HepG2 (cell line): ENCODE data around the gene NINL. TPM values are rescaled to one million over a fixed set of nuclear protein-coding genes. Genes with fewer than 3 reads are reported as not detected.

Source experiments
- ATF5 ChIP-seq: sonication (generic); formaldehyde crosslinking; IDR thresholded peaks from 2 replicates; pipeline ENCODE4 v1.4.0; 2020; ENCODE audit warnings: mild to moderate bottlenecking, low read depth, missing genetic modification reagents
- FLYWCH1 ChIP-seq: sonication (generic); formaldehyde crosslinking; IDR thresholded peaks from 2 replicates; pipeline ENCODE4 v1.8.1; 2023; ENCODE audit warnings: mild to moderate bottlenecking, missing genetic modification reagents
- FOXA1 ChIP-seq, 2 experiments: fragments of 450-650 bp in 1 of 2; sonication (generic) in 1 of 2; formaldehyde crosslinking in 1 of 2; IDR thresholded peaks; 2 replicates each; pipeline versions ENCODE4 v1.4.0 to v1.6.1; 2016 to 2020; ENCODE audit warnings: missing genetic modification reagents in 1 of 2
- GABPA ChIP-seq, 2 experiments: IDR thresholded peaks; 2 replicates each; pipeline ENCODE4 v1.6.1; 2011 to 2016; ENCODE audit warnings: low read depth in 2 of 2, low read length in 1 of 2, missing biosample characterization in 1 of 2, missing genetic modification characterization in 1 of 2
- IRF2 ChIP-seq: IDR thresholded peaks from 2 replicates; pipeline ENCODE4 v1.6.1; 2018; ENCODE audit warnings: missing genetic modification reagents, missing compliant biosample characterization
- JUN ChIP-seq: sonication (generic); formaldehyde crosslinking; IDR thresholded peaks from 2 replicates; pipeline ENCODE4 v1.4.0; 2020; ENCODE audit warnings: mild to moderate bottlenecking, missing genetic modification reagents
- JUNB ChIP-seq: sonication (generic); formaldehyde crosslinking; IDR thresholded peaks from 2 replicates; pipeline ENCODE4 v1.8.0; 2022; ENCODE audit warnings: missing genetic modification reagents, mild to moderate bottlenecking, borderline replicate concordance
- KLF11 ChIP-seq: IDR thresholded peaks from 2 replicates; pipeline ENCODE4 v1.6.1; 2016; ENCODE audit warnings: missing compliant biosample characterization
- KMT2A ChIP-seq: sonication (generic); formaldehyde crosslinking; IDR thresholded peaks from 2 replicates; pipeline ENCODE4 v1.4.0; 2020; ENCODE audit warnings: missing genetic modification reagents
- MTERF4 ChIP-seq: sonication (generic); formaldehyde crosslinking; IDR thresholded peaks from 2 replicates; pipeline ENCODE4 v1.8.0; 2023; ENCODE audit warnings: mild to moderate bottlenecking, missing genetic modification reagents
- MTF2 ChIP-seq: sonication (generic); formaldehyde crosslinking; IDR thresholded peaks from 2 replicates; pipeline ENCODE4 v1.5.0; 2020; ENCODE audit warnings: missing genetic modification reagents, borderline replicate concordance
- NR2F6 ChIP-seq, 2 experiments: IDR thresholded peaks; 2 replicates each; pipeline ENCODE4 v1.6.1; 2016; ENCODE audit warnings: antibody characterized with exemption in 1 of 2, mild to moderate bottlenecking in 1 of 2
- RFX1 ChIP-seq: fragments of 450-650 bp; IDR thresholded peaks from 2 replicates; pipeline ENCODE4 v1.6.1; 2017
- SATB2 ChIP-seq: sonication (generic); formaldehyde crosslinking; IDR thresholded peaks from 2 replicates; pipeline ENCODE4 v1.5.0; 2020; ENCODE audit warnings: missing genetic modification reagents
- SMYD3 ChIP-seq: sonication (generic); formaldehyde crosslinking; IDR thresholded peaks from 2 replicates; pipeline ENCODE4 v1.8.1; 2023; ENCODE audit warnings: mild to moderate bottlenecking, missing genetic modification reagents
- TAF15 ChIP-seq: fragments of 200-400 bp; formaldehyde crosslinking; IDR thresholded peaks from one replicate; pipeline ENCODE4 v1.6.1; 2018; ENCODE audit warnings: mild to moderate bottlenecking, low read depth, low read length; ENCODE audit not compliant: poor library complexity, severe bottlenecking
- TP53 ChIP-seq: sonication (generic); formaldehyde crosslinking; conservative IDR thresholded peaks from 2 replicates; pipeline ENCODE4 v1.4.0; 2020; ENCODE audit warnings: missing genetic modification reagents
- U2AF1 ChIP-seq: fragments of 200-400 bp; formaldehyde crosslinking; optimal IDR thresholded peaks from 2 replicates; pipeline ENCODE3; 2017; ENCODE audit warnings: mild to moderate bottlenecking, low read depth, low read length
- XRCC5 ChIP-seq: fragments of 200-400 bp; formaldehyde crosslinking; optimal IDR thresholded peaks from 2 replicates; pipeline ENCODE3; 2017; ENCODE audit warnings: mild to moderate bottlenecking, low read length
- ZBTB21 ChIP-seq: sonication (generic); formaldehyde crosslinking; IDR thresholded peaks from 2 replicates; pipeline ENCODE4 v1.4.0; 2020; ENCODE audit warnings: missing genetic modification reagents
- ZBTB38 ChIP-seq: sonication (generic); formaldehyde crosslinking; IDR thresholded peaks from 2 replicates; pipeline ENCODE4 v1.5.1; 2020; ENCODE audit warnings: mild to moderate bottlenecking, missing genetic modification reagents
- ZFP41 ChIP-seq: sonication (generic); formaldehyde crosslinking; IDR thresholded peaks from 2 replicates; pipeline ENCODE4 v1.4.0; 2020; ENCODE audit warnings: mild to moderate bottlenecking, missing genetic modification reagents, borderline replicate concordance
- ZGPAT ChIP-seq: IDR thresholded peaks from 2 replicates; pipeline ENCODE4 v1.6.1; 2016; ENCODE audit warnings: mild to moderate bottlenecking
- ZNF317 ChIP-seq: sonication (generic); formaldehyde crosslinking; IDR thresholded peaks from 2 replicates; pipeline ENCODE4 v1.5.0; 2020; ENCODE audit warnings: mild to moderate bottlenecking, missing genetic modification reagents
- ZNF563 ChIP-seq: sonication (generic); formaldehyde crosslinking; IDR thresholded peaks from 2 replicates; pipeline ENCODE4 v1.8.0; 2022; ENCODE audit warnings: mild to moderate bottlenecking, moderate library complexity, missing genetic modification reagents
- ZNF567 ChIP-seq: sonication (generic); formaldehyde crosslinking; IDR thresholded peaks from 2 replicates; pipeline ENCODE4 v1.8.1; 2023; ENCODE audit warnings: mild to moderate bottlenecking, missing genetic modification reagents, borderline replicate concordance
- ZNF572 ChIP-seq: sonication (generic); formaldehyde crosslinking; IDR thresholded peaks from 2 replicates; pipeline ENCODE4 v1.5.1; 2020; ENCODE audit warnings: mild to moderate bottlenecking, missing genetic modification reagents
- ZNF576 ChIP-seq: sonication (generic); formaldehyde crosslinking; IDR thresholded peaks from 2 replicates; pipeline ENCODE4 v1.4.0; 2020; ENCODE audit warnings: mild to moderate bottlenecking, missing genetic modification reagents
- ZNF589 ChIP-seq: sonication (generic); formaldehyde crosslinking; conservative IDR thresholded peaks from 2 replicates; pipeline ENCODE4 v1.8.0; 2022; ENCODE audit warnings: mild to moderate bottlenecking, moderate library complexity, missing genetic modification reagents
- ZNF678 ChIP-seq: sonication (generic); formaldehyde crosslinking; IDR thresholded peaks from 2 replicates; pipeline ENCODE4 v1.4.0; 2020; ENCODE audit warnings: mild to moderate bottlenecking, missing genetic modification reagents
- polyA plus RNA-seq, 8 experiments: library from polyadenylated mRNA; depleted of rRNA in 3 of 8; stranded (reverse) in 7 of 8; unstranded in 1 of 8; fragments of >200 nt; fragmentation: Illumina TruSeq in 4 of 8; extraction: Trizol in 4 of 8; gene quantifications; 2 replicates each; pipeline versions ENCODE4 v1.2.1 to v1.2.3, GENCODE V29; 2011 to 2016; ENCODE audit warnings: low read depth in 4 of 8, missing spikeins in 1 of 8, mixed read lengths in 1 of 8; ENCODE audit not compliant: insufficient read depth in 1 of 8
- total RNA-seq, 5 experiments: library from RNA; depleted of rRNA; stranded (reverse); fragments of >200 nt; fragmentation: Illumina TruSeq; extraction: Trizol; gene quantifications; 2 replicates each; pipeline ENCODE4 v1.2.3, GENCODE V29; 2016; ENCODE audit warnings: low read depth in 1 of 5

Gene NINL
- total and polyA plus RNA-seq, 2 of the 13 experiments (the other 11 are each of a cell fraction or from before 2014, with no cell fraction given) = 32.3 to 34.3 TPM

- TF ChIP-seq ZNF678 (CRISPR knock-in tag) (no peak), U2AF1 (no peak), TP53 (CRISPR knock-in tag) (no peak), JUNB (CRISPR knock-in tag) (peak; percentile 7; the same call in 1 of the 2 replicates), IRF2 (CRISPR knock-in tag) (no peak), ZNF317 (CRISPR knock-in tag) (0 out of 2 replicates have a peak, but pooled peaks have one; percentile 2), ZNF576 (CRISPR knock-in tag) (0 out of 2 replicates have a peak, but pooled peaks have one; percentile 9), ZBTB21 (no peak), ZGPAT (CRISPR knock-in tag) (no peak), MTERF4 (CRISPR knock-in tag) (0 out of 2 replicates have a peak, but pooled peaks have one; percentile 15), XRCC5 (peak; percentile 49), SMYD3 (CRISPR knock-in tag) (peak; percentile 7; the same call in 1 of the 2 replicates), ZNF589 (0 out of 2 replicates have a peak, but pooled peaks have one; percentile 13), ZNF563 (CRISPR knock-in tag) (peak; percentile 92), MTF2 (CRISPR knock-in tag) (peak; percentile 95; the same call in 1 of the 2 replicates), ATF5 (CRISPR knock-in tag) (no peak), ZNF567 (0 out of 2 replicates have a peak, but pooled peaks have one; percentile 18), ZNF572 (CRISPR knock-in tag) (no peak), KLF11 (CRISPR knock-in tag) (peak; percentile 3), KMT2A (CRISPR knock-in tag) (no peak), JUN (CRISPR knock-in tag) (no peak), NR2F6 (IDR thresholded peaks at IDR 0.05) (no peak), NR2F6 (CRISPR knock-in tag; IDR thresholded peaks at IDR 0.05) (no peak; the same call in none of the 2 replicates), ZFP41 (CRISPR knock-in tag) (no peak), ZBTB38 (CRISPR knock-in tag) (peak; percentile 66; the same call in 1 of the 2 replicates), GABPA (IDR thresholded peaks at IDR 0.05; ENCODE audit: low read depth, low read length) (no peak), GABPA (CRISPR knock-in tag; IDR thresholded peaks at IDR 0.05; ENCODE audit: low read depth) (no peak; the same call in 1 of the 2 replicates), SATB2 (CRISPR knock-in tag) (peak; percentile 89; the same call in 1 of the 2 replicates), FOXA1 (IDR thresholded peaks at IDR 0.05) (no peak), FOXA1 (CRISPR knock-in tag; IDR thresholded peaks at IDR 0.05) (0 out of 2 replicates have a peak, but pooled peaks have one; percentile 2), TAF15 (no peak), RFX1 (no peak), FLYWCH1 (peak; percentile 93; the same call in 1 of the 2 replicates)
Observed at GRCh38 chr20:25624500-25624939, 39.2 kb upstream of the NINL start (continued).
